ENCODE measurements around the gene SCN8A.

Gene SCN8A

DNA sequence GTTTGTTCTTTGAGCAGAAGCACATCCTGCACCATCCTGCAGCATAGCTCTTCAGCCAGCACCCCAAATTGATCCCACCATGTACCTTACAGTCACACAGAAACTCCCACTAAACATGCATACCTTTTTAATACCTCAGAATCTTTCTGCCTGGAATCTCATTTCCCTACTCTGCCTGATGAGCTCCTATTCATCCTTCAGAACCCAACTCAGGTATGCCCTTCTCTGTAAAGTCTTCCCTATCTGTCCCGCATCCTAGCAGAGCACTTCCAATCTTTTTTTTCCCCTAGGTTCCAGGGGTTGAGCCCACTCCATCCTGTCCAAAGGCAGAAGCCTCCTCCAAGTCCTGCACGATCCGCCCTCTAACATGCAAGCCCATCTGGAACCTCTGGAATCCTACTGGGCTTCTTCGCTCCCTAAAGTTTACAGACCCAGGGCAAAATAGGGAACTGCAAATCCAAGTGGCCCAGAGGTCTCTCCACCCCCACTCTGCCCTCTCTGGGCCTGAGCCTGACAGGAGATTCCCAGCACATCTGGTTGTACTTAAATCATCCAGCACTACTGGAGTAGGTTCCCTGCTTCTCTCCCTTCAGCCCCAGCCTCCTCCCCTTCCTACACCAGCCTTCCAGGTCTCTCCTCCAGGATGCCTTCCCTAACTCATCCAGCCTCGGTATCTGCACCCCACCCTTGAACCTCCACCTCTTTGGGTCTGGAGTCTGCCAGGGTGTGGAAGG, 261.5 kb downstream of the SCN8A start:
- no peak for DNase-seq (ENCODE audit: low spot score)

DNA sequence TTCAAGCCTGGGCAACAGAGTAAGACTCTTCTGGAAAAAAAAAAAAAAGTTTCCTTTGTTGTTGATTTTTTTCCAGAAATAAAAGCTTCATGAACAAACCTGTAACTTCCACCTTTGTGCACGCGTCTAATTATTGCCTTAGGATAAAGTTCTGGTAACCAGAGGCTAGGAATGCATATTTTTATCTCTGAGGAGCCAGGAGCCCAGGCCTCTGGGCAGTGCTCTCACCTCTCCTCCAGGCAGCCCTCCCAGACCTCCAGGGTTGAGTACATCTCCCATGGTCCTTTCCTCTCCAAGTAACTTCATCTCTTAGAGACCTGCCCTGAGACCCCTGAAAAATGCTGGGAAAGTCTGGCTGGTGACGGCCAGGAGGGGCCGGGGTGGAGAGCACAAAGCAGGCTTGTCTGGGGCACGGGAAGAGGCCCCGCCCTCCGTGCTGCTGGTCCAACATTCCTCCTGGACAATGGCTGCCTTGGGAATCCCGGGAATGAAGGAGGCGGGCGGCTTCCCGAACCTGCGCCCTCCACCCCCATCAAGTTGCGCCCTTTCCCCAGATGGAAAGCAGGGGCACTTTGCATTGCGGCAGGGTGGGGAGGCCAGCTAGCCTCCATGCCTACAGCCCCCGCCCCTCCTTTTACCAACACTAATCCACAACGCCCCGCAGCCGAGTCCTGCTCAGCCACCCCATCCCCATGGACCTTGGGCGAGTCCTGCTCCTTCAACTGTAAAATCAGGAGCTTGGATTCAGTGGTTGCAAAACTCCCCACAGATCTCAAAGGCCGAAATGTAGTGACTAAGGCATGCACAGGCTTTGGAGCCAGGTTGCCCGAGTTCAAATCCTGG, 264.8 kb downstream of the SCN8A start:
- DNase-seq (ENCODE audit: low spot score), result peak; percentile 87

DNA sequence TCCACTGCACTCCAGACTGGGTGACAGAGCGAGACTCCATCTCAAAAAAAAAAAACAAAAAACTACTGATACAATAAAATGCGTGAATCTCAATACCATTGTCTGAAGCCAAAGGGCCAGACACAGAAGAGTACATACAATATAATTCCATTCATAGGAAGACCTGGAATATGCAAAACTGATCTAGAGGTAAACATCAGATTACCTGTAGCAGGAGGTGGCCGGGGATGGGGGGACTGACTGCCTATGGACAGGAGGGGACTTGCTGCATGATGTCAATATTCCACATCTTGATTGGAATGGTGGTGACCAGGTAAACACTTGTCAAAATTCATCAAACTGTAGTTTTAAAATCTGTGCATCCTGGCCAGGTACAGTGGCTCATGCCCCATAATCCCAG, 270.0 kb downstream of the SCN8A start:
- DNase-seq (ENCODE audit: low spot score), result no peak

Data from AG08396 (cell line).